ENCODE data around the gene CCK. TPM values are rescaled to one million over a fixed set of nuclear protein-coding genes. Genes with fewer than 3 reads are reported as not detected.

Gene CCK, protein sequence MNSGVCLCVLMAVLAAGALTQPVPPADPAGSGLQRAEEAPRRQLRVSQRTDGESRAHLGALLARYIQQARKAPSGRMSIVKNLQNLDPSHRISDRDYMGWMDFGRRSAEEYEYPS
- total RNA-seq (not detected), polyA plus RNA-seq (not detected)
- long read RNA-seq, donor 1: 0 reads
- long read RNA-seq, donor 2: 0 reads
- long read RNA-seq, donor 3: 0 reads
- long read RNA-seq, donor 4: 0 reads

DNA sequence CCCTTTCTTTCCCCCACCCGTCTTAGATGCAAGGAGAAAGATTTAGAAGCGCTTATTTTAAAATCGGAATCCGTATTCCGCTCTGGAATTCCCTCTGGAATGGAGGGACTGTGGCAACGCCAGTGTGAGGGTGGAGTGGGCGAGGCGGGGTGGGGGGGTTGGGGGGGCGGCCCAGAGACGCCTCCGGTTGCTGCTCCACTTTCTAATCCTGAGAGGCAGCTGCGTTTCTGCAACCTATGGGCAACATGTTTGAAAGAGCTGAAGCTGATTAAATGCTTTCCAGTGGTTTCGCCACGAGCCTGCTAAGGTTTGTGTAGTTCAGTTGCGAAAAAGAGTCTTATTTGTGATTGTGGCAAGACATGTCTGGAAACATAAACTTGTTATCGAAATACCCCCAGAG is at the start of gene CCK:
Gene CCK (minus strand): TSS at position 101 of the 400 bp plus-strand sequence. CDS start 2,555 bp downstream, outside the sequence.
- H3K4me3 ChIP-seq (ENCODE audit: low read length): no peak within 1 kb of the TSS
- ATAC-seq (no peak), DNase-seq (no peak)
- WGBS: 38% methylated on average over 16 of the region's 16 CpGs
- H3K4me1 ChIP-seq (ENCODE audit: control insufficient read depth, insufficient read depth, low read length): no peaks in the 10 kb centered on the region
- no peaks in the 10 kb centered on the region for H3K27me3 ChIP-seq (ENCODE audit: control insufficient read depth, insufficient read depth)
- intact Hi-C loops (cut with DNase I): no loop called here
- H3K27ac ChIP-seq (ENCODE audit: low read length): no peak within 1 kb of the TSS
- no peaks in the 10 kb centered on the region for H3K9me3 ChIP-seq (ENCODE audit: control insufficient read depth, low read length)

DNA sequence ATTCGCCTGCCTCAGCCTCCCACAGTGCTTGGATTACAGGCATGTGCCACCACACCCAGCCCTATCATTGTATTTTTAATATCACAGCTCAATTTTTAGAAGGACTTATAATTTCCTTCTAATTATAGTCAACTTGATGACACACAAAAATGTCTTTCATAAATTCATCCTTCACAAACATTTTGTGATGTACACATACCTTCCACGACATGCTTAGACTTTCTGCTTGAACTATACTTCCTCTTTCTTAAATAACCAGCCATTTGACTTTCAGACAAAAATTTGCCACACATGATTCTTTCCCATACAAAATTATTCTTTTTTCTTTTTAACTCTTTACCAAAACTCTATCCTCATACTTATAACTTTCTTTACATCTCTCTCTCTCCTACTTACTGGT is 48.4 kb upstream of the CCK start:
- Histone ChIP-seq H3K27ac (ENCODE audit: low read length) (no peak overlapping the region), H3K9me3 (ENCODE audit: control insufficient read depth, low read length) (no peaks in the 10 kb centered on the region), H3K4me1 (ENCODE audit: control insufficient read depth, insufficient read depth, low read length) (no peaks in the 10 kb centered on the region), H3K27me3 (ENCODE audit: control insufficient read depth, insufficient read depth) (no peaks in the 10 kb centered on the region), H3K4me3 (ENCODE audit: low read length) (no peak overlapping the region)
- ATAC-seq (no peak), DNase-seq (no peak)
- intact Hi-C loops (cut with DNase I): no loop called here
- WGBS: 62% methylated on average over 2 of the region's 2 CpGs

DNA sequence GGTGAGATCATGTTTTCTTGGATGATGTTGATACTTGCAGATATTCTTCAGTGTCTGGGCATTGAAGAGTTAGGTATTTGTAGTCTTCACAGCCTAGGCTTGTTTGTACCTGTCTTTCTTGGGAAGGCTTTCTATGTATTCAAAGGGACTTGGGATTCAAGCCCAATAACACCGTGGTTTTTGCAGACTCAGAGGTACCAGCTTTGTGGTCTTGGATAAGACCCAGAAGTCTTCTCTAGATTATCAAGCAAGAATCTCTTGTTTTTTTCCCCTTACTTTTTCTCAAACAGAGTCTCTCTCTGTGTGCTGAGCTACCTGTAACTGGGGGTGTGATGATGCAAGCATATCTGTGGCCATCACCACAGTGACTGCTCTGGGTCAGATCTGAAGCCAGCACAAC is 42.7 kb upstream of the CCK start:
- H3K9me3 ChIP-seq (ENCODE audit: control insufficient read depth, low read length): no peaks in the 10 kb centered on the region
- DNase-seq (no peak), ATAC-seq (no peak)
- WGBS: 78% methylated on average over 1 of the region's 1 CpG
- no peaks in the 10 kb centered on the region for H3K27me3 ChIP-seq (ENCODE audit: control insufficient read depth, insufficient read depth)
- intact Hi-C loops (cut with DNase I): no loop called here
- no peaks in the 10 kb centered on the region for H3K4me1 ChIP-seq (ENCODE audit: control insufficient read depth, insufficient read depth, low read length)
- H3K27ac ChIP-seq (ENCODE audit: low read length): no peak overlapping the region
- no peak overlapping the region for H3K4me3 ChIP-seq (ENCODE audit: low read length)

DNA sequence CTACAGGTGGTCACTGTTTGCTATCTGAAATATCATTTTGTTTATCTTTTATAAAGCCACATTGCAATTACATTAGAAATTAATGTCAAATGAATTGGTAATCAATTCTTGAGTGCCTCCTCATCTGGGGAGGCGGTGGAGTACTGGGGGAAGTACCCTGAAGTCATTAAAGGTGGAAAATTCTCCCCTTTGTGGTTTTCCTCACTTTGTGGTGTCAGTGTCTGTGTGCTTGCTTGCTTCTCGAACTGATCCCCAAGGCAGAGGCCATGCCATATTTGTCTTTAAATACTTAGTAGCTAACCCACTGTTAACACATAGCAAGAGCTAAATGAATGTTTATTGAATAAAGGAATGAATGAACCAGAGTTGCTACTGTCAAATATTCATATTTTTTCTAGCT is 40.5 kb upstream of the CCK start:
- Histone ChIP-seq H3K4me3 (ENCODE audit: low read length) (no peak overlapping the region), H3K27me3 (ENCODE audit: control insufficient read depth, insufficient read depth) (no peaks in the 10 kb centered on the region), H3K4me1 (ENCODE audit: control insufficient read depth, insufficient read depth, low read length) (no peaks in the 10 kb centered on the region), H3K27ac (ENCODE audit: low read length) (no peak overlapping the region), H3K9me3 (ENCODE audit: control insufficient read depth, low read length) (no peaks in the 10 kb centered on the region)
- ATAC-seq (no peak), DNase-seq (no peak)
- WGBS: 65% methylated on average over 2 of the region's 2 CpGs
- intact Hi-C loops (cut with DNase I): no loop called here

DNA sequence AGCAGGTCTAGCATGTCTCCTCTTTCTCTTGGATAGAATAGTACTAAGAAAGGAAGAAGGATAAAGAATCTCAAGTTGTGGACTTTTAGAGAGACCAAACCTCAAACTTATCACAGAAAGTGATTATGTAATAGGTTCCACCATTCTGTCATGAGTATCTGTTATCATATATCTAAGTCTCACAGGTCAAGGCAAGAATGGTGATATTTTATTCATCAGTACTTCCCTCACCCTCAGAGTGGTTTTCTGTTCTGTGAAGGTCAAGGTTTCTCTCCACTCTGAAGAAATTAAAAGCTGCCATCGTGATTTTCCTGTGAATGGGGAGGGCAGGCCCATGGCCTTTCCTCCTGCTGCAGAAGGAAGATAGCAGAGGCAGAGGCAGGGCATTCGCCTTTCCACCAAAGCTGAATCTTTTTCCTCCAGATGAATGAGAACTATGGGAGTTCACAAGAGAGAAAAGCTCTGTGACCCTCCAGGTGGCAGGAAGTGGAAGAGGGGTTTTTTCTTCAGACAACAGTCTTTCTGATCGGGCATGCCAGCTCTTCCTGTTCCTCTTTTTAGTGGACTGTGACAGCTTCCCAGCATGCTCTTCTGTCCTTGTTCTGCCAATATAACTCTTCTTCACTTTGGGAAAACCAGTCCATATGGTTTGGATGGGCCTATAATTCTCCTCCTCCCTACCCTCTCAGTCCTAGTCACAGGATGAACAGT is 37.1 kb upstream of the CCK start:
- 45% methylated on average over 3 of the region's 3 CpGs for WGBS
- H3K27ac ChIP-seq (ENCODE audit: low read length): no peak overlapping the region
- no peaks in the 10 kb centered on the region for H3K27me3 ChIP-seq (ENCODE audit: control insufficient read depth, insufficient read depth)
- H3K9me3 ChIP-seq (ENCODE audit: control insufficient read depth, low read length): no peaks in the 10 kb centered on the region
- no peak overlapping the region for H3K4me3 ChIP-seq (ENCODE audit: low read length)
- no peaks in the 10 kb centered on the region for H3K4me1 ChIP-seq (ENCODE audit: control insufficient read depth, insufficient read depth, low read length)
- DNase-seq: no peak
- intact Hi-C loops (cut with DNase I): no loop called here
- ATAC-seq: no peak

DNA sequence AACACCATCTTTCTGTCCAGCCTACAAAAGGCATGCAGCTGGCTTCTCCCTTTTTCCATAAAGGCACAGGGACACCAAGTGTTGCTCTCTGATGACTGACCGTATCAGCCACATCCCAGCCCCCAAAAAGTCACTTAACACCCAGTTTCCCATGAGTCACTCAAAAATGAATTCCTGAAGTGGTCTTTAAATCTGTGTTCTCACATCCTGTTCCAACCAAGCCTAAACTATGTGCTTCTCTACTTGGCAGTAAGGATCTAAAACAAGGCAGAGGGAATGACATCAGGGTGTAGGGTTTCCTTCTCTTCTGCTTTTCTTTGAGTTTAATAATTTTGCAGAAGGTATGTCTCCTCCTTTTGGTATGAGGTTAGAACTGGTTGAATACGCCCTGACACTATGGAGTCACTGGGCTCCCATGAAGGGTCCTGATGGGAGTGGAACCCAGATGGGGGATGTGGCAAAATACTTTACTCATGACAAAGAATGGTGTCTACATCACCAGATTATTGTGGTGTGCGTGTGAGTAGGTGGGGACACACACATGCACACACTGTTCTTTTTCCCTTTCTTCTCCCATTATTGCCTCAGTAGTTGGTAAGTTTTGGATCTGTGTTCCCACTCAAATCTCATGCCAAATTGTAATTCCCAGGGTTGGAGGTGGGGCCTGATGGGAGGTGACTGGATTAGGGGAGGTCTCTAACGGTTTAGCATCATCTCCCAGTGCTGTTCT is 35.6 kb upstream of the CCK start:
- intact Hi-C loops (cut with DNase I): no loop called here
- no peak overlapping the region for H3K27ac ChIP-seq (ENCODE audit: low read length)
- no peaks in the 10 kb centered on the region for H3K27me3 ChIP-seq (ENCODE audit: control insufficient read depth, insufficient read depth)
- no peak for ATAC-seq
- no peaks in the 10 kb centered on the region for H3K4me1 ChIP-seq (ENCODE audit: control insufficient read depth, insufficient read depth, low read length)
- no peak for DNase-seq
- WGBS: 67% methylated on average over 4 of the region's 4 CpGs
- no peaks in the 10 kb centered on the region for H3K9me3 ChIP-seq (ENCODE audit: control insufficient read depth, low read length)
- no peak overlapping the region for H3K4me3 ChIP-seq (ENCODE audit: low read length)

DNA sequence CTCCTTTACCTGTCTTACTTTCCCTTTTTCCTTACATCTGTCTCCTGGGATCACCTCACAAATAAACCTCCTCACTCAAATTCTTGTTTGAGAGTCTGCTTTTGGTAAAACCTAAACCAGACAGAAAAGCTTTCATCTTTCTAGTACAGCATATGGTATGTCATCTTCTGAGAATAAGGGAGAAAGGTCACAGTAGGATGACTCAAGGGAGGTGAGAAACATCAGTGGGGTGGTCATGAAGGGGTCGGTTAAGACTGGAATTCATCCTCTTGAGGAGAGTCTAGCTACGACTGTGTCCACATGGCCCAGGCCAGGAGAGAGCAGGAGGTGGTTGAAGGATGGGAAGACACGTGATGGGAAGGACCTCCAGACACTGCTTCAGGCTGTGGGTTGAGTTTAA is 34.8 kb upstream of the CCK start:
- no peaks in the 10 kb centered on the region for H3K9me3 ChIP-seq (ENCODE audit: control insufficient read depth, low read length)
- intact Hi-C loops (cut with DNase I): no loop called here
- no peak overlapping the region for H3K4me3 ChIP-seq (ENCODE audit: low read length)
- DNase-seq: no peak
- no peaks in the 10 kb centered on the region for H3K27me3 ChIP-seq (ENCODE audit: control insufficient read depth, insufficient read depth)
- WGBS: 63% methylated on average over 3 of the region's 3 CpGs
- no peaks in the 10 kb centered on the region for H3K4me1 ChIP-seq (ENCODE audit: control insufficient read depth, insufficient read depth, low read length)
- no peak for ATAC-seq
- H3K27ac ChIP-seq (ENCODE audit: low read length): no peak overlapping the region

DNA sequence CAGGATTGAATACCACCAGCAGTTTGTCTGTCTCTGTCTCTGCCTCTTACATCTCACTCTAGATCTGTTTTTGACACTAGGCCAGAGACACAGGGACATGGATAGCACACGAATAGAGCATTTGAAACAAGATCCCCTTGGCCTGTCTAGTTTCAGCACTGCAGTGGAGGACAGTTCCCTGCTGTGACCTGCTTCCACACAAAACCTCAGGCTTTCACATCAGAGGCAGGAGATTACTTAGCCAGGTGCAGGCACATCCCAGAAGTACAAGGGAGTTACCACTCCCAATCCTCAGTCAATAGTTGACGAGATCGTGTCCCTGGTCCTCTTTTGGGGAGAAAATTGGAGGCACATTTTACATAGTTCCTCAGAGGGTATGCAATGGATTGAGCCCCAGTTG is 34.0 kb upstream of the CCK start:
- H3K4me3 ChIP-seq (ENCODE audit: low read length): no peak overlapping the region
- H3K27me3 ChIP-seq (ENCODE audit: control insufficient read depth, insufficient read depth): no peaks in the 10 kb centered on the region
- H3K9me3 ChIP-seq (ENCODE audit: control insufficient read depth, low read length): no peaks in the 10 kb centered on the region
- 21% methylated on average over 3 of the region's 3 CpGs for WGBS
- H3K4me1 ChIP-seq (ENCODE audit: control insufficient read depth, insufficient read depth, low read length): no peaks in the 10 kb centered on the region
- no peak for ATAC-seq
- intact Hi-C loops (cut with DNase I): no loop called here
- H3K27ac ChIP-seq (ENCODE audit: low read length): no peak overlapping the region
- DNase-seq: no peak

DNA sequence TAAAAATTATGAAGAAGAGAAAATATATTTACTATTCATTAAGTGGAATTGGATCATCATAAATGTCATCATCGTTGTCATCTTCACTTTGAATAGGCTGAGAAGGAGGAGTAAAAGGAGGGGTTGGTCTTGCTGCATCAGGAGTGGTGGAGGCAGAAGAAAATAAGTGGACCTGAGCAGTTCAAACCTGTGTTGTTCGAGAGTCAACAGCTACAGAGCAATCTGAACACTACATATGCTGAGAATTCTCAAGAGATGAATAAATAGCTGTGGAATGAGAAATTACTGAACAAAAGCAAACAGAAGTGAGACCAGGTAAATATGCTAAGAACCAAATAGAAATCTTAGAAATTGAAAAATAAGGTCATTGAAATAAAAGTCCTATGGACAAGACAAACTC is 32.3 kb upstream of the CCK start:
- H3K9me3 ChIP-seq (ENCODE audit: control insufficient read depth, low read length): peaks cover 1% of the 10 kb centered on the region
- ATAC-seq: no peak
- no peak for DNase-seq
- intact Hi-C loops (cut with DNase I): no loop called here
- 69% methylated on average over 2 of the region's 2 CpGs for WGBS
- no peak overlapping the region for H3K4me3 ChIP-seq (ENCODE audit: low read length)
- H3K27me3 ChIP-seq (ENCODE audit: control insufficient read depth, insufficient read depth): no peaks in the 10 kb centered on the region
- H3K27ac ChIP-seq (ENCODE audit: low read length): no peak overlapping the region
- H3K4me1 ChIP-seq (ENCODE audit: control insufficient read depth, insufficient read depth, low read length): no peaks in the 10 kb centered on the region

DNA sequence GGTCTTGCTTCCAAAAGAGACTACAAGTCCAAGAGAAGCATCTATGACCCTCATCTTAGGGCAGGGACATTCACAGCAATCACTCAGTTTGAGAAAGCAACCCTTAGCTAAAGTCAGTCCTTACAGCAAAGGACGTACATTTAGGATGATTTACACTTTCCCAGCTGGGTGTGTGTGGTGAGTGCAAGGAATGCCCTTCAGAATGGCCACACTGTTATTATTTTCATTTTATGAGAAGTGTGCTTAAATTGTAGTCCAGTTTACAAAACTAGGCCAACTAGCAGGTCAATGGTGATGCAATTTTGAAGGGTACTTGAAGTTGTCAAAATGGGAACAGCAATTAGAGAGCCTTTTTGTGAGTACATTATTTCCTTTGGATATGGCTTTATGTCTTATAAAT is 26.0 kb upstream of the CCK start:
- no peaks in the 10 kb centered on the region for H3K4me1 ChIP-seq (ENCODE audit: control insufficient read depth, insufficient read depth, low read length)
- H3K27ac ChIP-seq (ENCODE audit: low read length): no peak overlapping the region
- WGBS: 81% methylated on average over 1 of the region's 1 CpG
- no peak for ATAC-seq
- H3K4me3 ChIP-seq (ENCODE audit: low read length): no peak overlapping the region
- no peak for DNase-seq
- peaks cover 1% of the 10 kb centered on the region for H3K9me3 ChIP-seq (ENCODE audit: control insufficient read depth, low read length)
- intact Hi-C loops (cut with DNase I): no loop called here
- no peaks in the 10 kb centered on the region for H3K27me3 ChIP-seq (ENCODE audit: control insufficient read depth, insufficient read depth)

DNA sequence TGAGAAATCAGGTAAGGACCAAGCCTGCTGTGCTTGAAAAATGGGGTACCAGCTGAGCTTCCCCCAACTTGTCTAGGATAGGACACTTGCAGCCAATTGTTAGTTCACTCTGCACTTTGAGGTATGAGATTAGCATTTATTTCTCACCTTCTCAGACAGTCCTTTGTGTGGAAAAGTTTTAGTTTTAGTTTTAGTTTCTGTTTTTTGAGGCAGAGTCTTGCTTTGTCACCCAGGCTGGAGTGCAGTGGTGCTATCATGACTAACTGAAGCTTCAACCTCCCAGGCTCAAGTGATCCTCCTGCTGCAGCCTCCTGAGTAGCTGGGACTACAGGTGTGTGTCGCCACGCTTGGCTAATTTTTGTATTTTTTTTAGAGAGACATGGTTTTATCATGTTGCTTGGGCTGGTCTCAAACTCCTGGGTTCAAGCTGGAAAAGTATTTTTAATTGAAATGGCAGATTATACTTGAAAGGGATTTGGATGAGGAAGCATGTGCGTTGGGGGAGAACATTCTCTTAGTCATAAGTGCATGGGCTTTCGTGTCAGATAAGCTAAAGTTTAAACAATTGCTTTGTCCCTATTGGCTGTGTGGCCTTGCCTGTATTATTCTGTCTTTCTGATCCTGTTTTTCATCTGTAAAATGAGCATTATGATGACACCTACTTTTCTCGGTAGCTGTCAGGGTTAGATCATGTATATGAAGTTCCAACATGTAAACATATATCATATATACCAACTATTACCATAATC is 25.2 kb upstream of the CCK start:
- ATAC-seq (no peak), DNase-seq (no peak)
- H3K4me1 ChIP-seq (ENCODE audit: control insufficient read depth, insufficient read depth, low read length): no peaks in the 10 kb centered on the region
- H3K27ac ChIP-seq (ENCODE audit: low read length): no peak overlapping the region
- no peaks in the 10 kb centered on the region for H3K27me3 ChIP-seq (ENCODE audit: control insufficient read depth, insufficient read depth)
- no peak overlapping the region for H3K4me3 ChIP-seq (ENCODE audit: low read length)
- 84% methylated on average over 5 of the region's 5 CpGs for WGBS
- H3K9me3 ChIP-seq (ENCODE audit: control insufficient read depth, low read length): peaks cover 1% of the 10 kb centered on the region
- intact Hi-C loops (cut with DNase I): no loop called here
